Peyer's patch (tissue), 4 donors: ENCODE measurements around the gene ANKEF1.

ENCODE experiments used
- CTCF ChIP-seq, 6 experiments: fragments of 450-650 bp in 4 of 6; fragments of 200-600 bp in 2 of 6; sonication (generic) in 1 of 6; IDR thresholded peaks; one replicate each; pipeline ENCODE4 v1.5.1; 2017 to 2019; ENCODE audit warnings: antibody characterized with exemption in 6 of 6, mild to moderate bottlenecking in 3 of 6, moderate library complexity in 1 of 6
- POLR2A ChIP-seq, 2 donors: fragments of 450-650 bp; IDR thresholded peaks; one replicate each; pipeline ENCODE4 v1.5.1; 2017; ENCODE audit warnings: antibody characterized with exemption in 2 of 2, mild to moderate bottlenecking in 2 of 2, moderate library complexity in 2 of 2

GRCh38 chr20:9999645-10000044 is 35.1 kb upstream of the ANKEF1 start:
- TF ChIP-seq POLR2A (IDR thresholded peaks at IDR 0.05) (no peak), CTCF (IDR thresholded peaks at IDR 0.05) (no peak)
